Trophoblast cell (in vitro differentiated cells and primary cell): ENCODE data around the gene BTBD9.

ENCODE experiments used
- DNase-seq, 2 donors: peaks; one replicate each; pipeline ENCODE4 v3.0.0-alpha.2; 2016
- H2AFZ ChIP-seq: 2 replicates; pipeline ENCODE4 v1.6.1; 2013; ENCODE audit warnings: low read length, moderate library complexity, mild to moderate bottlenecking; ENCODE audit not compliant: insufficient read depth, poor library complexity
- H2AK5ac ChIP-seq: 2 replicates; pipeline ENCODE4 v1.6.1; 2013; ENCODE audit warnings: mild to moderate bottlenecking, low read length
- H2BK120ac ChIP-seq: 2 replicates; pipeline ENCODE4 v1.6.1; 2013; ENCODE audit warnings: low read length, mild to moderate bottlenecking, moderate library complexity; ENCODE audit not compliant: insufficient read depth, poor library complexity
- H2BK12ac ChIP-seq: 2 replicates; pipeline ENCODE4 v1.6.1; 2013; ENCODE audit warnings: mild to moderate bottlenecking, low read length, moderate library complexity
- H2BK5ac ChIP-seq: 2 replicates; pipeline ENCODE4 v1.6.1; 2013; ENCODE audit warnings: low read length, low read depth, moderate library complexity, mild to moderate bottlenecking; ENCODE audit not compliant: poor library complexity
- H3K14ac ChIP-seq: 2 replicates; pipeline ENCODE4 v1.6.1; 2013; ENCODE audit warnings: mild to moderate bottlenecking, low read length
- H3K18ac ChIP-seq: 2 replicates; pipeline ENCODE4 v1.6.1; 2013; ENCODE audit warnings: mild to moderate bottlenecking, low read length
- H3K23ac ChIP-seq: 2 replicates; pipeline ENCODE4 v1.6.1; 2013; ENCODE audit warnings: low read length
- H3K27ac ChIP-seq: 2 replicates; pipeline ENCODE4 v1.5.1; 2013; ENCODE audit warnings: low read depth, mild to moderate bottlenecking, inconsistent platforms, low read length, moderate library complexity
- H3K27me3 ChIP-seq: 2 replicates; pipeline ENCODE4 v1.6.1; 2013; ENCODE audit warnings: inconsistent platforms, mild to moderate bottlenecking, low read length, moderate library complexity; ENCODE audit not compliant: insufficient read depth
- H3K36me3 ChIP-seq, 2 experiments: 1 replicate in 1 of 2; 2 replicates in 1 of 2; pipeline ENCODE4 v1.6.1; 2013; ENCODE audit warnings: low read length in 2 of 2, mild to moderate bottlenecking in 2 of 2, moderate library complexity in 1 of 2; ENCODE audit not compliant: insufficient read depth in 2 of 2, control insufficient read depth in 1 of 2
- H3K4ac ChIP-seq: 2 replicates; pipeline ENCODE4 v1.6.1; 2013; ENCODE audit warnings: low read depth, mild to moderate bottlenecking, low read length, moderate library complexity
- H3K4me1 ChIP-seq, 2 experiments: 1 replicate in 1 of 2; 2 replicates in 1 of 2; pipeline ENCODE4 v1.6.1; 2013; ENCODE audit warnings: low read length in 2 of 2, mild to moderate bottlenecking in 2 of 2, moderate library complexity in 1 of 2; ENCODE audit not compliant: insufficient read depth in 2 of 2, control insufficient read depth in 1 of 2
- H3K4me2 ChIP-seq: 2 replicates; pipeline ENCODE4 v1.6.1; 2013; ENCODE audit warnings: inconsistent platforms, mild to moderate bottlenecking, low read length, moderate library complexity
- H3K4me3 ChIP-seq: 2 replicates; pipeline ENCODE4 v1.5.1; 2013; ENCODE audit warnings: mild to moderate bottlenecking, low read depth, low read length, inconsistent platforms
- H3K79me1 ChIP-seq: one replicate; pipeline ENCODE4 v1.6.1; 2013; ENCODE audit warnings: low read length
- H3K79me2 ChIP-seq: 2 replicates; pipeline ENCODE4 v1.6.1; 2013; ENCODE audit warnings: low read length, mild to moderate bottlenecking; ENCODE audit not compliant: control insufficient read depth, insufficient read depth, poor library complexity
- H3K9ac ChIP-seq: 2 replicates; pipeline ENCODE4 v1.6.1; 2013; ENCODE audit warnings: mild to moderate bottlenecking, low read length
- H3K9me3 ChIP-seq: 2 replicates; pipeline ENCODE4 v1.6.1; 2013; ENCODE audit warnings: low read depth, mild to moderate bottlenecking, control low read depth, inconsistent platforms, low read length; ENCODE audit not compliant: insufficient read depth
- H4K12ac ChIP-seq: 2 replicates; pipeline ENCODE4 v1.6.1; 2013; ENCODE audit warnings: low read depth, mild to moderate bottlenecking, low read length, moderate library complexity
- H4K8ac ChIP-seq: 2 replicates; pipeline ENCODE4 v1.6.1; 2013; ENCODE audit warnings: low read depth, mild to moderate bottlenecking, low read length, moderate library complexity
- H4K91ac ChIP-seq: one replicate; pipeline ENCODE4 v1.6.1; 2013; ENCODE audit warnings: low read depth, mild to moderate bottlenecking, low read length, moderate library complexity
- WGBS: extraction: QIAGEN DNeasy Blood & Tissue Kit; methylation state at CpG from one replicate; pipeline ENCODE4 v1.1.7; 2013; ENCODE audit warnings: missing lambda C conversion rate; ENCODE audit not compliant: insufficient read length, insufficient coverage; ENCODE audit errors: extremely low coverage; 5-methylcytosine and 5-hydroxymethylcytosine counted together

BTBD9 gene

GRCh38 chr6:38171997-38172738, 467.6 kb downstream of the BTBD9 start:
- H3K79me1 ChIP-seq: no peaks in the 10 kb centered on the region
- no peaks in the 10 kb centered on the region for H3K36me3 ChIP-seq
- H2BK12ac ChIP-seq: no peak overlapping the region
- H2BK120ac ChIP-seq: no peak overlapping the region
- no peak overlapping the region for H3K4me2 ChIP-seq
- H3K27me3 ChIP-seq: no peaks in the 10 kb centered on the region
- no peak overlapping the region for H3K14ac ChIP-seq
- H3K4me1 ChIP-seq: no peaks in the 10 kb centered on the region
- H2AK5ac ChIP-seq: no peak overlapping the region
- no peak overlapping the region for H3K9ac ChIP-seq
- DNase-seq: no peak
- H3K4ac ChIP-seq: no peak overlapping the region
- no peak overlapping the region for H4K8ac ChIP-seq
- H3K9me3 ChIP-seq: no peaks in the 10 kb centered on the region
- H4K12ac ChIP-seq: no peak overlapping the region
- no peak overlapping the region for H4K91ac ChIP-seq
- no CpG with 5 or more reads among the region's 13 CpGs for WGBS
- H3K27ac ChIP-seq: no peak overlapping the region
- H3K23ac ChIP-seq: no peak overlapping the region
- H2AFZ ChIP-seq: no peak overlapping the region
- no peak overlapping the region for H2BK5ac ChIP-seq
- no peak overlapping the region for H3K4me3 ChIP-seq
- no peak overlapping the region for H3K18ac ChIP-seq
- H3K79me2 ChIP-seq: no peaks in the 10 kb centered on the region

GRCh38 chr6:38170666-38171355, 468.9 kb downstream of the BTBD9 start:
- Histone ChIP-seq H3K4ac (no peak overlapping the region), H3K4me3 (no peak overlapping the region), H3K27ac (no peak overlapping the region), H4K91ac (no peak overlapping the region), H3K27me3 (no peaks in the 10 kb centered on the region), H3K23ac (no peak overlapping the region), H2BK120ac (no peak overlapping the region), H3K18ac (no peak overlapping the region), H3K14ac (no peak overlapping the region), H3K4me1 (no peaks in the 10 kb centered on the region), H2AK5ac (no peak overlapping the region), H3K36me3 (no peaks in the 10 kb centered on the region), H3K79me1 (no peaks in the 10 kb centered on the region), H2BK12ac (no peak overlapping the region), H2BK5ac (no peak overlapping the region), H3K9ac (no peak overlapping the region), H3K9me3 (no peaks in the 10 kb centered on the region), H3K4me2 (no peak overlapping the region), H4K8ac (no peak overlapping the region), H2AFZ (no peak overlapping the region), H4K12ac (no peak overlapping the region), H3K79me2 (no peaks in the 10 kb centered on the region)
- no CpG with 5 or more reads among the region's 14 CpGs for WGBS
- DNase-seq: no peak

- Histone ChIP-seq H3K14ac (no peak overlapping the region), H2BK12ac (no peak overlapping the region), H3K27me3 (no peaks in the 10 kb centered on the region), H2BK5ac (no peak overlapping the region), H3K23ac (no peak overlapping the region), H3K9me3 (no peaks in the 10 kb centered on the region), H3K36me3 (no peaks in the 10 kb centered on the region), H3K4ac (no peak overlapping the region), H4K91ac (no peak overlapping the region), H3K4me3 (no peak overlapping the region), H3K9ac (no peak overlapping the region), H3K18ac (no peak overlapping the region), H3K79me2 (no peaks in the 10 kb centered on the region), H4K8ac (no peak overlapping the region), H3K79me1 (no peaks in the 10 kb centered on the region), H2AFZ (no peak overlapping the region), H3K4me1 (no peaks in the 10 kb centered on the region), H2BK120ac (no peak overlapping the region), H3K27ac (no peak overlapping the region), H3K4me2 (no peak overlapping the region), H2AK5ac (no peak overlapping the region), H4K12ac (no peak overlapping the region)
- DNase-seq: no peak
- no CpG with 5 or more reads among the region's 19 CpGs for WGBS
Observed at GRCh38 chr6:38169977-38170526, 469.7 kb downstream of the BTBD9 start.

- H3K9ac ChIP-seq: no peak overlapping the region
- H3K4me1 ChIP-seq: no peaks in the 10 kb centered on the region
- H4K12ac ChIP-seq: peak overlapping the region; percentile 19
- H3K23ac ChIP-seq: no peak overlapping the region
- no peaks in the 10 kb centered on the region for H3K79me2 ChIP-seq
- no peaks in the 10 kb centered on the region for H3K27me3 ChIP-seq
- no peaks in the 10 kb centered on the region for H3K79me1 ChIP-seq
- H4K8ac ChIP-seq: no peak overlapping the region
- H3K4me3 ChIP-seq: no peak overlapping the region
- H4K91ac ChIP-seq: no peak overlapping the region
- DNase-seq: no peak
- no peak overlapping the region for H3K4ac ChIP-seq
- H2AK5ac ChIP-seq: no peak overlapping the region
- H2AFZ ChIP-seq: no peak overlapping the region
- H3K9me3 ChIP-seq: no peaks in the 10 kb centered on the region
- H3K18ac ChIP-seq: no peak overlapping the region
- H3K27ac ChIP-seq: no peak overlapping the region
- no peak overlapping the region for H3K4me2 ChIP-seq
- H2BK120ac ChIP-seq: no peak overlapping the region
- no peak overlapping the region for H2BK5ac ChIP-seq
- H3K14ac ChIP-seq: no peak overlapping the region
- no peaks in the 10 kb centered on the region for H3K36me3 ChIP-seq
- no CpG with 5 or more reads among the region's 20 CpGs for WGBS
- H2BK12ac ChIP-seq: no peak overlapping the region
Observed at GRCh38 chr6:38169221-38169976, 470.3 kb downstream of the BTBD9 start.
